Lower leg skin (tissue), 3 donors: ENCODE data around the gene ABHD13.

Experiments used
- CTCF ChIP-seq, 3 donors: fragments of 450-650 bp; IDR thresholded peaks; one replicate each; pipeline ENCODE4 v1.5.1; 2016; ENCODE audit warnings: antibody characterized with exemption in 3 of 3, mild to moderate bottlenecking in 3 of 3, moderate library complexity in 2 of 3
- POLR2A ChIP-seq, 2 donors: fragments of 450-650 bp; IDR thresholded peaks; one replicate each; pipeline ENCODE4 v1.6.1; 2016 to 2017; ENCODE audit warnings: antibody characterized with exemption in 2 of 2, mild to moderate bottlenecking in 1 of 2, moderate library complexity in 1 of 2

- TF ChIP-seq CTCF (IDR thresholded peaks at IDR 0.05) (no peak), POLR2A (IDR thresholded peaks at IDR 0.05) (no peak)
Observed at GRCh38 chr13:108223687-108224503, 5.7 kb downstream of the ABHD13 start.
